AG09309 (cell line): ENCODE data around the gene ATP9B.

Experiments used
- DNase-seq: peaks from one replicate; pipeline ENCODE4 v3.0.0-alpha.2; 2010; ENCODE audit warnings: low read depth
- H3K4me3 ChIP-seq: 2 replicates; pipeline ENCODE4 v1.5.1; 2011; ENCODE audit warnings: mild to moderate bottlenecking, low read depth, low read length, moderate library complexity; ENCODE audit not compliant: control insufficient read depth
- CTCF ChIP-seq: IDR thresholded peaks from 2 replicates; pipeline ENCODE4 v1.5.1; 2011; ENCODE audit warnings: mild to moderate bottlenecking, low read depth, low read length, inconsistent platforms; ENCODE audit not compliant: insufficient read depth, control insufficient read depth; ENCODE audit errors: missing control alignments

The ATP9B gene

DNA sequence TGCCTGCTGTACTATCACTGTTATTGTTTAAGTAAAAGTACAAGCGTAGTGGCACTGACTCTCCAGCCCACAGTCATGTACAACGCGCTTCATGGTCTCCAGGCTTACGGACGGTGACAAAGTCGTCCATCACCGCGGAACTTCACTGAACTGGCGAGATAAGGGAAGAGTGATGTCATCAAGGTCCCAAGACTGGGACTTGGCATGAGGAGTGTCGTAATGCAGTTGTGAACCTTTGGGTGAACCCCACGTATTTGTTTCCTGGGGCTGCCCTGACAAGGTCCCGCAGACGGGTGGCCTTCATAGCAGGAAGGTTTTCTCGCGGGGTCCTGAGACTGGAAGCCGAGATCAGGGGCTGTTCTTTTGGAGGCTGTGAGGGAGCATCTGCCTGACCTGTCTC lies 343.8 kb downstream of the ATP9B start:
- H3K4me3 ChIP-seq: no peak overlapping the region
- no peak for DNase-seq
- TF ChIP-seq CTCF: no peak

DNA sequence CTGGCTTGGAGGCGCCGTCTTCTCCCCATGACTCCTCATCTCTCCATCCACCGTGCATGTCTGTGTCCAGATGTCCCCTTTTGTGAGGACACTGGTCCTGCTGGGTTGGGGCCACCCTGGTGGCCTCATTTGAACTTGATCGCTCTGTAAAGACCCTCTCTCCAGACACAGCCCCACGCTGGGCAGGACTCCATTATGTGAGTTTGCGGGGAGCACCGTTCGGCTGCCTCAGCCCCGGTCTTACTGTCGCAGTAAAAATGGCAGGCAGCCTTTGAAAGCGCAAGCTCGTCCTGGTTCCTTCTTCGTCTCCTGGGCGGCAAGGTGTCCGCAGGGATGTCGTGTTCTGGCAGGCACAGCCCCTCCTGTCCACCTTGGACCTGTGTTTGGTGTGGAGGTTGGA lies 344.2 kb downstream of the ATP9B start:
- H3K4me3 ChIP-seq: no peak overlapping the region
- TF ChIP-seq CTCF: no peak
- DNase-seq: no peak

- no peak for TF ChIP-seq CTCF
- H3K4me3 ChIP-seq: no peak overlapping the region
Measured at GRCh38 chr18:79413901-79414300, 344.7 kb downstream of the ATP9B start.

GRCh38 chr18:79416022-79416676 lies 347.0 kb downstream of the ATP9B start:
- no peak overlapping the region for H3K4me3 ChIP-seq
- DNase-seq: no peak
- TF ChIP-seq CTCF: no peak

More at GRCh38 chr18:79413901-79414300, 344.7 kb downstream of the ATP9B start:
- no peak for DNase-seq

DNA sequence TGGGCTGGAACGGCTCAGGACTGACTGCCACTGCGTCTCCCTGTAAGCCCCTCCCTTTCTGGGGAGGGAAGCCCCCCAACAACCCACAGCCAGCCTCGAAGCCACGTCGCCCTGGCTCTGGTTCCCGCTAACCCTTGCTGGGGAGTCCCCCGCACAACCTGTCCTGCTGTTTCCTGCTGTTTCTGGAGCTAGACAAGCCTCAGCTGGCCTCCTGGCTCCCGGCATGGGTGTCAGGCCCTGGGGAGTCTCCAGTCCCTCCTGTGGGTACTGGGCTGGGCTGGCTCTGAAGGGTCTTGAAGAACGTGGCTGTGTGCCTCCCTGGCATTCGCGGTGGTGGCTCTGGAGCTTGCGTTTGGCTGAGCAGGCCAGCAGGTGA lies 347.5 kb downstream of the ATP9B start:
- no peak overlapping the region for H3K4me3 ChIP-seq
- no peak for TF ChIP-seq CTCF
- no peak for DNase-seq

GRCh38 chr18:79418236-79418635 lies 349.0 kb downstream of the ATP9B start:
- no peak for DNase-seq
- no peak for TF ChIP-seq CTCF
- H3K4me3 ChIP-seq: no peak overlapping the region
